ENCODE results near the gene FAT1. TPM values are rescaled to one million over a fixed set of nuclear protein-coding genes. Genes with fewer than 3 reads are reported as not detected.
A peak's percentile ranks its signal among the peaks of the same experiment; 100 is the strongest.

The FAT1 gene
- total RNA-seq, 1 experiment from 2014 or later: 172 TPM

- H3K4me3 Mint-ChIP-seq: no peak overlapping the region
- H3K27me3 Mint-ChIP-seq (ENCODE audit: low read depth): no peaks in the 10 kb centered on the region
- peak overlapping the region; percentile 55; the same call in 1 of the 2 replicates for H3K27ac Mint-ChIP-seq
- ATAC-seq (no peak), DNase-seq (ENCODE audit: low spot score) (no peak)
- POLR2A ChIA-PET: no interaction called here
- TF ChIP-seq MAX (CRISPR knock-in tag; IDR thresholded peaks at IDR 0.05) (no peak), USF2 (CRISPR knock-in tag; IDR thresholded peaks at IDR 0.05) (no peak), ZNF416 (CRISPR knock-in tag; IDR thresholded peaks at IDR 0.05) (no peak), NFYB (CRISPR knock-in tag; conservative IDR thresholded peaks at IDR 0.05; ENCODE audit: low read depth) (no peak), ATF3 (CRISPR knock-in tag; conservative IDR thresholded peaks at IDR 0.05) (no peak), JAZF1 (CRISPR knock-in tag; IDR thresholded peaks at IDR 0.05) (no peak), ESRRA (CRISPR knock-in tag; IDR thresholded peaks at IDR 0.05; ENCODE audit: borderline replicate concordance) (no peak), TEAD4 (CRISPR knock-in tag; IDR thresholded peaks at IDR 0.05) (no peak), GABPB1 (CRISPR knock-in tag; IDR thresholded peaks at IDR 0.05) (no peak), RORB (CRISPR knock-in tag; IDR thresholded peaks at IDR 0.05) (no peak)
- H3K36me3 Mint-ChIP-seq: peaks cover 44% of the 10 kb centered on the region
- CTCF ChIA-PET: interaction anchor here (0.9 to 1.1 kb wide), 2 partner anchors 10 to 53 kb away, joined by 3 read pairs; no protein-coding TSS in a partner anchor
- no peaks in the 10 kb centered on the region for H3K9me3 Mint-ChIP-seq
- peaks cover 28% of the 10 kb centered on the region for H3K4me1 Mint-ChIP-seq
Observed at GRCh38 chr4:186709517-186709916, 14.1 kb downstream of the FAT1 start.

GRCh38 chr4:186708554-186708953 is 15.1 kb downstream of the FAT1 start:
- Mint-ChIP-seq H3K36me3 (peaks cover 50% of the 10 kb centered on the region), H3K4me1 (peaks cover 25% of the 10 kb centered on the region), H3K27me3 (ENCODE audit: low read depth) (no peaks in the 10 kb centered on the region), H3K27ac (no peak overlapping the region; the same call in 1 of the 2 replicates), H3K4me3 (no peak overlapping the region), H3K9me3 (no peaks in the 10 kb centered on the region)
- TF ChIP-seq PRDM15 (CRISPR knock-in tag; IDR thresholded peaks at IDR 0.05): no peak
- TF ChIP-seq ATF2 (CRISPR knock-in tag; IDR thresholded peaks at IDR 0.05; ENCODE audit: borderline replicate concordance, low read depth): no peak
- TF ChIP-seq FOXK1 (CRISPR knock-in tag; IDR thresholded peaks at IDR 0.05): no peak
- no peak for TF ChIP-seq NR3C1 (CRISPR knock-in tag; conservative IDR thresholded peaks at IDR 0.05; ENCODE audit: low read depth)
- DNase-seq (ENCODE audit: low spot score): no peak
- POLR2A ChIA-PET: no interaction called here
- ATAC-seq: no peak
- CTCF ChIA-PET: no interaction called here

- H3K36me3 Mint-ChIP-seq: peaks cover 50% of the 10 kb centered on the region
- ChIA-PET CTCF (no interaction called here), POLR2A (no interaction called here)
- no peak overlapping the region; the same call in 1 of the 2 replicates for H3K27ac Mint-ChIP-seq
- no peak for TF ChIP-seq NFE2L1 (CRISPR knock-in tag; IDR thresholded peaks at IDR 0.05)
- TF ChIP-seq NR2C2 (CRISPR knock-in tag; IDR thresholded peaks at IDR 0.05): no peak
- no peak for TF ChIP-seq E2F1 (CRISPR knock-in tag; IDR thresholded peaks at IDR 0.05)
- no peak for TF ChIP-seq ATF2 (CRISPR knock-in tag; IDR thresholded peaks at IDR 0.05; ENCODE audit: borderline replicate concordance, low read depth)
- no peak for TF ChIP-seq TCF7 (CRISPR knock-in tag; IDR thresholded peaks at IDR 0.05; ENCODE audit: low read depth)
- DNase-seq (ENCODE audit: low spot score) (no peak), ATAC-seq (no peak)
- no peaks in the 10 kb centered on the region for H3K27me3 Mint-ChIP-seq (ENCODE audit: low read depth)
- H3K4me1 Mint-ChIP-seq: peaks cover 25% of the 10 kb centered on the region
- no peaks in the 10 kb centered on the region for H3K9me3 Mint-ChIP-seq
- no peak overlapping the region for H3K4me3 Mint-ChIP-seq
Observed at GRCh38 chr4:186707996-186708395, 15.7 kb downstream of the FAT1 start.

Data from WTC11 (cell line).